RPMI7951 (cell line): Measurements from ENCODE around the gene RPL28. TPM values are rescaled to one million over a fixed set of nuclear protein-coding genes. Genes with fewer than 3 reads are reported as not detected.
A peak's percentile ranks its signal among the peaks of the same experiment; 100 is the strongest.

Source experiments
- DNase-seq: peaks from one replicate; pipeline ENCODE4 v3.0.0-alpha.2; 2012; ENCODE audit warnings: low read depth
- total RNA-seq: library from RNA; depleted of rRNA; stranded (reverse); fragments of >200 nt; shearing (Covaris generic); gene quantifications from 2 replicates; pipeline ENCODE4 v1.2.3, GENCODE V29; 2014

RPL28 gene
- total RNA-seq, 1 experiment from 2014 or later, result 492 TPM

DNA sequence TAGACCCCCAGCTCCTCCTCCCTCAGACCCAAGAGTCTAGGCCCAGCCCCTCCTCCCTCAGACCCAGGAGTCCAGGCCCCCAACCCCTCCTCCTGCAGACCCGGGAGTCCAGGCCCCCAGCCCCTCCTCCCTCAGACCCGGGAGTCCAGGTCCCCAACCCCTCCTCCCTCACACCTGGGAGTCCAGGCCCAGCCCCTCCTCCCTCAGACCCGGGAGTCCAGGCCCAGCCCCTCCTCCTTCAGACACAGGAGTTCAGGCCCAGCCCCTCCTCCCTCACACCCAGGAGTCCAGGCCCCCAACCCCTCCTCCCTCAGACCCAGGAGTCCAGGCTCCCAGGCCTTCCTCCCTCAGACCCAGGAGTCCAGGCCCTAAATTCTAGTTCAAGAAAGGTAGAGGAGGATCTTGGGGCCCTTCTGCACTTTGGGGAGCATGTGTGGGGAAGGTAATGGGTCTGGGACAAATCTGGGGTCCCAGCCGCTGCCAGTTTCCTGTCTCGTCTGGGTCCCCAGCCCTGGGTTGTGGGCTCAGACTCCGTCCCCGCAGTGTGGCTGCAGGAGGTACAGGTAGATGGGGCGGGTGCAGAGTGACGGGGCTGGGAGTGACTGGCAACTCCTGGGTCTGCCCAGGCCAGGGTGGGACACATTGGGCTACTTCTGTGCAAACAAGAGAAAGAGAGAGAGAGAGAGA is 12.3 kb upstream of the RPL28 start:
- DNase-seq, result no peak

DNA sequence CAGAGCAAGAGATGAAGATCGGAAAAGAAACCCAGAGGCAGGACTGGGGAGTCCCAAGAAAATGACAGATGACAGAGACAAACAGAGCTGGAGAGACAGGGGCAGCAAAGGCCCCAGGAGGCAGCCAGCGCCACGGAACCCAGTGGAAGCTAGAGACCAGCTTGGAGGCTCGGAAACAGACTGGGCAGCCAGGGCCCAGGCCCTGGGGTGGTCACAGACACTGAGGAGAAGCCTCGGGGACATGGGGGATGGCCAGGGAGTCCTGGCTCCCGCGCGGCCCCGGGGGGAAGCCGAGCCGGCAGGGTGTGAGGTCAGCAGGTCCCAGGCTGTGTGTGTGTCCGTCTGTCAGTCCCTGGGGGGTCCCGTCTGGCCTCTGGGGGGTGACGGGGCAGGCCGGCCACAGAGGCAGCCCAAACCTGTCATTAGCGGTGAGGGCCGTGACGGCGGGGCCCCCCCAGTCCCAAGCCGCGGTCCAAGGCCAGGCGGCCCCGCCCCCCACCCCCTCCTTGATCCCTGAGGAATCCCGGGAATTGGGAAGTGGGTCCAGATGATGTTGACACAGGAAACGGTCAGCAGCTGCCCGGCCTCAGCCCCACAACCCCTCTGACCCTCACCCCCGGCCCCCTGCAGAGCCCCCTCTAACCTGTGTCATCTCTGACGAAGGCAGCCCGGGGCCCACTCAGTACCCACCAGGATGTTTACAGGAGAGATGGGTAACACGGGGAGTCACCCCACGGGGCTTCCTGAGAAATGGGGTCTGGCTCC is 11.6 kb upstream of the RPL28 start:
- peak; percentile 58 for DNase-seq

DNA sequence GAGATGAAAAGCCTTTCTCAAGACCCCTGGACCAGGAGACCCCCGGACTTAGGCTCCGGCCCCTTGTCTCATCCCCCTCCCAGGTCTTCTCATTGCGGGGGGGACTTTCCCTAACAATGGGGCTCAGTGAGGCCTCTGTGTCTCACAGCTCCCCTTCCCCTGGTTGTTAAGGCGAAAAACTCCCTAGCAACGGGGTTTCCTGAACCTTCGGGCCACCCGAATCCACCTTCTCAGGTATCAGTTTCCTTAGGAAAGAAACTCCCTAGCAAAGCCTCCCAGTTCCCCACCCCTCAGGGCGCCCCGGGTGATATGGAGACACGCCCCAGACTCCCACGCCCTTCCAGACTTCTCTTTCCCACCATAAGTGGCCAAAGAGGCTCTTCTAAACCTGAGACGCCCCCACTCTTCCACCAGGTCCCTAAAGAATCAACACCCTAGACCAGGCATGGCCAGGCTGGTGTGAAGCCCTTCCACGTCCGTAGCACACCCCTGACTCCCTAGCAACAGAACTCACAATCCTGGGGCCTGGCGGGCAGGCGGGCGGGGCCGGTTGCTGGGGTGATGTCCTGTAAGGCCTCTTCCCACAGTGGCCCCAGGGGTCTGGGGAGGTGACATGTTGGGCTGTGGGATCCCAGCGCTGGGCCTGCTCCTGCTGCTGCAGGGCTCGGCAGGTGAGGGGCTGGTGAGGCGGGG is 9.3 kb upstream of the RPL28 start, which contains the start of gene TMEM190:
TSS of gene TMEM190 (plus strand) at position 586 of the 693 bp plus-strand sequence. CDS start at position 614, 28 bp downstream.
- DNase-seq, result no peak

DNA sequence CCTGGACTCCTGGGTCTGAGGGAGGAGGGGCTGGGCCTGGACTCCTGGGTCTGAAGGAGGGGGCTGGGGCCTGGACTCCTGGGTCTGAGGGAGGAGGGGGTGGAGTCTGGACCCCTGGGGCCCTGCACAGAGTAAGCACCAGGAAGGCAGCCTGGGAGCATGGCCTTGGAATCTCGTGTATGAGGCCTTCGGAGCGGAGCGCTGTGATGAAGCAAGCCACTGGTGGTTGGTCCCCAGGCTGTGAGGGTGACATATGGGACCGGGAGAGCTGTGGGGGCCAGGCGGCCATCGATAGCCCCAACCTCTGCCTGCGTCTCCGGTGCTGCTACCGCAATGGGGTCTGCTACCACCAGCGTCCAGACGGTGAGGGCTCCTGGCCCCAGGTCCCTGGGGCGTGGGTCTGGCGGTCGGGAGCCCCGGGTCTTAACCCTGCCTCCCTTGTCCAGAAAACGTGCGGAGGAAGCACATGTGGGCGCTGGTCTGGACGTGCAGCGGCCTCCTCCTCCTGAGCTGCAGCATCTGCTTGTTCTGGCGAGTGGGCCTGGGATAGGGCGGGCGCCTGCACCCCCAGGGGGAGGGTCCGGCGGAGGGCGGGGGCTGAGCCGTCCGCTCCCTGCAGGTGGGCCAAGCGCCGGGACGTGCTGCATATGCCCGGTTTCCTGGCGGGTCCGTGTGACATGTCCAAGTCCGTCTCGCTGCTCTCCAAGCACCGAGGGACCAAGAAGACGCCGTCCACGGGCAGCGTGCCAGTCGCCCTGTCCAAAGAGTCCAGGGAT is 8.2 kb upstream of the RPL28 start:
- no peak for DNase-seq

DNA sequence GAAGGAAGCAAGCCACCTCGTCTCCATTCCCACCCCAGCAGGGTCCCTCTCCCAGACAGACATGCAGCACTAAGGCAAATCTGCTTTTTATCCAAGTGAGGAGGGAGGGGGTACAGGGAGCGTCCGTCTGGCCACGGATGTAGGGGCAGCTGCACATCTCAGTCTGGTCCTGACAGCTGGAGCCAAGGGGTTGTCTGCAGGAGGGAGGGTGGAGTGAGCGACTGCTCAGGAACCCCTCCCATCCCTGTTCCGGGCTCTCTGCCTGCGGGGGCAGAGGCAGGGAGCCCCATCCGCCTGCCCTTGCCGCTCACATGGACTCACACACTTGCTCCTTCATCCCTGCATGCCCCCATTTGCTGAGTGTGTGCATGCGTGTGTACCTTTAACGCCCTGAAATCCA is 6.6 kb upstream of the RPL28 start:
- DNase-seq, result no peak

DNA sequence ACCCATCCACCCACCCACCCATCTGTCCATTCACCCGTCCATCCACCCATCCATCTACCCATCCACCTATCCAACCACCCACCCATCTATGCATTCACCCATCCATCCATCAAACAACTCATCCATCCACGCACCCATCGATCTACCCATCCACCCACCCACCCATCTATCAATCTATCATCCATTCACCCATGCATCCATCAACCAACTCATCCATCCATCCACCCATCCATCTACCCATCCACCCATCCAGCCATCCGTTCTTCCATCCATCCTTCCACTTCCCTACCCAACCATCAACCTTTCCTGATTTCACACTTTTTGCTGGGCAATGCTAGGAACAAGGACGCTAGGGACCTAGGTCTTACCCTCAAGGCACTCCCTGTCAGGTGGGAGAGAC is 3.7 kb upstream of the RPL28 start:
- no peak for DNase-seq

DNA sequence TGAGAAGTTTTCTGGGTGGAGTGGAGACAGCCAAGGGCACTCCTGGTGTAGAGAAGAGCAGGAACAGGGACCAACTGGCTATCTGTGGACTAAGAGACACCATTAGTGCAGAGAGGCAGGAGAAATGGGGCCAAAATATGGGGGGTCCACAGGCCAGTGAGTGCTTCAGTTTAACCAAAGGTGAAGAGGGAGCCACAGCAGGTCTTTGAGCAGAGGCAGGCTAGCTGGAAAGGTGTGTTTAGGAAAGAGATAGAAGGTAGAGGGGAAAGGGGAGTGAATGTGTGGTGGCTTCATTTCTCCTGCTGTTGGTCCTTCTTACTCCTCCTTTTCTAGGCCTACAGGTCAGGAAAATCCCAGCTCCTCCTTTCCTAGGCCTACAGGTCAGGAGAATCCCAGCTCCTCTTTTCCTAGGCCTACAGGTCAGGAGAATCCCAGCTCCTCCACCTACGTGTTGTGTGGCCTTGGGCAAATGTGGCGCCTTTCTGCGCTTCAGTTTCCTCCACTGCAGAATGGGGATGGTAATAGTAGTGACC is 3.1 kb upstream of the RPL28 start:
- DNase-seq, result no peak

DNA sequence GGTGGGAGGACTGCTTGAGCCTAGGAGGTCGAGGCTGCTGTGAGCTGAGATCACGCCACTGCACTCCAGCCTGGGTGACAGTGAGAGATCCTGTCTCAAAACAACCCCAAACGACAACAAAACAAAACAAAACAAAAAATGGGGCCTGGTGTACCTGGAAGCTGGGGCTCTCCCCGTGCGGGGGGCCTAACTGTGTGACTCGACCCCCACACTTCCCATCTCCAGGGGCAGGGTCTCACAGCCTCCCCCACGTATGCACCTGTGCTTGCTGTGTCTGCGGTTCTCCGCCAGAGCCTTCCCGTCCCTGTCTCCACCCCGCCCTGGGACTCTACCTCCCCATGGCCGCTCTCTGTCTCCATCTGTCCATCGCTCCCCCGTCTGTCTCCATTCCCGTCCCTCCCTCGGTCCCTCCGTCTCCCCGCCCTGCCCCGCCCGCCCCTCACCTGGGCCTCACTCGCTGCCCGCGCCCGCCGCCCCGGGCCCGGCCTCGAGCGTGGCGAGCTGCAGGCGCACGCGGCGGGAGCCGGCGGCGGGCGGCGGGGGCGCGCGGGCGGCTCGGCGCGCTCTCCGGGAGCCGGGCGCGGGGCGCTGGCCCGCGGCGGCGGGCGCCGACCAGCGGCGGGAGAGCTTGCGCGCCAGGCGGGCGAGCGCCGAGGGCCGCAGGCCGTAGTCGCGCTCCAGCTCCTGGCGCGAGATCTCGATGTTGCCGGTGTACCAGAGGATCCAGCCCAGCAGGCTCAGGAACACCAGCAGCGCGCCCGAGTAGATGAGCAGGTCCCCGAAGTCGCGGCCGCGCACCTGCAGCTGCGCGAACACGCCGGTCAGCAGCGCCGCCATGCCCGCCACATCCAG is 2.2 kb upstream of the RPL28 start:
- peak; percentile 69 for DNase-seq

DNA sequence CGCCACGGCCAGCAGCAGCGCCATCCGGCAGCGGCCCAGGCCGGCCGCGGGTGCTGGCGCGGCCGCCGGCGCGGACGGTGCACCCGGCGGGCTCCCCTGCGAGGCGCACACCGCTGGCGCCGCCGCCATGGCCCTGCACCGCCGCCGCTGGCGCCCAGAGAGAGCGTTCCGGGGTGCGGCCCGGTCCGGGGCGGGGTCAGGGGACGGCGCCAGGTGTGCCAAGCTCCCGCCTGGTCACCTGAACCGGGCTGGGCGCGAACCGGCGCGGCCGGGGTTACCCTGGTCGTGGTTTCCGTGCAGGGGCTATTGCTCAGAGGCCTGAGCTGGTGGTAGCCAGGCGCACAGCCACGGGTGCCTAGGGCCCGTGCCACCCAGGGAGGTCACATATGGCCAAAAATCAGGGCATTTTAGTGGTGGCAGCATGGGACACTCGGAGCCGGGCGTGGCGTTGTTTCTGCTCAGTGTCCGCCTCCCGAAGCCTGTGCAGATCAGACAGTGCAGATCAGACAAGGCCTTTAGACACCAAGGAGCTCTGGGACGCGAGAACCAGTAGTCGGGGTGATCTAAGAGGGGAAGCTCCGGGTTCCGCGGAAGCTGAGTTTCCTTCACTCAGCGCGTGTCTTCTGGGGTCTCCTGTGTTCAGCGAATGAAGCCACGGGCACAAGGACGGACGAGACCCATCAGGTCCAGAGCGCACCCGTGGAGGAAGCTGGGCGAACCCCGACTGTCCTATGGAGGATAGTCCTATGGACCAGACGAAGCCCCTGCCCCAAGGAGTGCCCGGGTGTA is 1.4 kb upstream of the RPL28 start, which contains the start of gene TMEM238:
TSS of gene TMEM238 (minus strand) at position 162 of the 789 bp plus-strand sequence. CDS start at position 129, 33 bp downstream.
- no peak for DNase-seq

DNA sequence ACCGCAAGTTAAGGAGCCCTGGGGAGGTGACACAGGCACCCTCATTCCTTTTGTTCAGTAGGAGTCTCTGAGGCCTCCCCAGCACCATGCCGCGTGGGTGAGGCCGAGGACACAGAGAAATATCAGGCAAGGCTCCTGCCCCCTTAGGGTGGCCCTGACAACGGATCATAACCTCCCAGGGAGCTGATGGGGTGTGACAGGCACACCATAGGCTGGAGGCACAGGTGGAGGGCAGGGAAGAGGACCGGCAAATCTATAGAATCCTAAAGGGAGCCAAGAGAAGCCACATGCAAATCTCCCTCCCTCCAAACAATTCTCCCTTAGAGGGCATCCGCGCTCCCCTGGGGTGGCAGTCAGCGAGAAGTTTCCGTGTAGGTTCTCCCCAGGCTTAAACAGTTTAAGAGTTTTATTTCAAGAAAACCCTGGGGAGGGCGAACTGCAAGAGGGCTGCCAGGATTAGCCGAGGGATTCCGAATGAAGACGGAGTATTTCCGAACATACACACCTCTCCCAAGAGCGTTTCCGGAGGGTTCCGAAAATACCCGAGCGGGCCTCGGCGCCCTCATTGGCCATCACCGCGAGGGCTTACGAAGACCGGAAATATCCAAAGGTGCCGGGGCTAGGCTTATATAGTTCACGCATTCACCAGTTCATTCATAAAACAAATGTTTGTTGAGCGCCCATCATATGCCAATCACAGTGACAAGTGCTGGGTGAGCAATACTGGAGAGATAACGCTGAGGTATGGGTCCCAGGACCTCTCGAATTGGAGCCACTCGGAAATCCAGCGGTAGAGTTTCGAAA is 610 bp upstream of the RPL28 start:
- DNase-seq, result peak; percentile 94

DNA sequence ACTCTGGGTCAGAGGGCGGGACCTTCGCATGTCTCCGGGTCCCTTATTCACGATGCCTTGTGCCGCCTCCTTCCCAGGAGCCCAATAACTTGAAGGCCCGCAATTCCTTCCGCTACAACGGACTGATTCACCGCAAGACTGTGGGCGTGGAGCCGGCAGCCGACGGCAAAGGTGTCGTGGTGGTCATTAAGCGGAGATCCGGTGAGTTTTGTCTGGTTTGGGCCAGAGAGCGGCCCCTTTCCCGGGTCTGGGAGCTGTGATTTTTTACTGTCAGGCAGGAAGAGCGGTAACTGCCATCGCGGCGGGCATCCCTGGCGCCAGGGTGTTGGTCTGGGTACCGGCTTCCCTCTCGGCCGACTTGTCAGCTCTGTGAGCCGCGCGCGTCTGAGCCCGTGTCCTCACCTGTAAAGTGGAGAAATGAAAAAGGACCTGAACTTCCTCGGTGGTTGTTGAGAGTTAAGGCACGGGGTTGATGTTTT is 800 bp downstream of the RPL28 start:
- no peak for DNase-seq

DNA sequence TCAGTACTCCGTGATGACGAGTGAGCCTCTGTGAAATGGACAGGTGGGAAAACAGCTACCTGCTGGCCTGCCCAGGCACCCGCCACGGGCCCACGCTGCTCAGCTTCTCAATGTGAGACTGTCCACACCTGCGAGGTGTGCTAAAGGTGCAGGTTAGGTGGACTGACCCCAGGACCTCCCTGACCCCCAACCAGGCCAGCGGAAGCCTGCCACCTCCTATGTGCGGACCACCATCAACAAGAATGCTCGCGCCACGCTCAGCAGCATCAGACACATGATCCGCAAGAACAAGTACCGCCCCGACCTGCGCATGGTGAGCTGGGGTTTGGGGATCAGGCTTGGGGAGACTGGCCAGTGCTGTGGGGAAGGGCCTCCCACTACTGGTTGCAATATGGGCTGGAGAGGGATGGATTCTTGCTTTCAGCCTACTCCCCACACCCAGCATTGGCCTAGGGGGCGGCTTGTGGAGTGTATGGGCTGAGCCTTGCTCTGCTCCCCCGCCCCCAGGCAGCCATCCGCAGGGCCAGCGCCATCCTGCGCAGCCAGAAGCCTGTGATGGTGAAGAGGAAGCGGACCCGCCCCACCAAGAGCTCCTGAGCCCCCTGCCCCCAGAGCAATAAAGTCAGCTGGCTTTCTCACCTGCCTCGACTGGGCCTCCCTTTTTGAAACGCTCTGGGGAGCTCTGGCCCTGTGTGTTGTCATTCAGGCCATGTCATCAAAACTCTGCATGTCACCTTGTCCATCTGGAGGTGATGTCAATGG is 2.2 kb downstream of the RPL28 start:
- no peak for DNase-seq

DNA sequence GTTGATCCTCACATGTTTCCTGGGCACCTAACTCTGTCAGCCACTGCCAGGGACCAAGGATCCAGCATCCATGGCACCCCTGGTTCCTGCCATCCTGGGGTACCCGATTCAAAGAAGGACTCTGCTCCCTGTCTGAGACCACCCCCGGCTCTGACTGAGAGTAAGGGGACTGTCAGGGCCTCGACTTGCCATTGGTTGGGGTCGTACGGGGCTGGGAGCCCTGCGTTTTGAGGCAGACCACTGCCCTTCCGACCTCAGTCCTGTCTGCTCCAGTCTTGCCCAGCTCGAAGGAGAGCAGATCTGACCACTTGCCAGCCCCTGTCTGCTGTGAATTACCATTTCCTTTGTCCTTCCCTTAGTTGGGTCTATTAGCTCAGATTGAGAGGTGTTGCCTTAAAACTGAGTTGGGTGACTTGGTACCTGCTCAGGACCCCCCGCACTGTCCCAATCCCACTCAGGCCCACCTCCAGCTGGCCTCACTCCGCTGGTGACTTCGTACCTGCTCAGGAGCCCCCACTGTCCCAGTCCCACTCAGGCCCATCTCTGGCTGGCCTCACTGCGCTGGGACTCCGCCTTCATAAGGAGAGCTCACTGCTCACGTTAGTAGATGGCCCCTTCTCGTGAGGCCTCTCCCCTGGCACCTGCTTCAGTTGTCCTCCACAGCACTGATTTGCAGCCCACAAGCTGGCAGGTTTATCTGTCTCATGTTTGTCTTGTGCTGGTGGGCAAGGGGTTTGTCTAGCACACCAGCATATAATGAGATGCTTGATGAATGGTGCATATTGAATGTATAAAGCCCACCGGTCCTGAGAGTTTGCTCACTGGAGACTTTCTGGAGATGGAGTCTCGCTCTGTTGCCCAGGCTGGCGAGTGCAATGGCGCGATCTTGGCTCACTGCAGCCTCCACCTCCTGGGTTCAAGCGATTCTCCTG is 3.9 kb downstream of the RPL28 start:
- no peak for DNase-seq

DNA sequence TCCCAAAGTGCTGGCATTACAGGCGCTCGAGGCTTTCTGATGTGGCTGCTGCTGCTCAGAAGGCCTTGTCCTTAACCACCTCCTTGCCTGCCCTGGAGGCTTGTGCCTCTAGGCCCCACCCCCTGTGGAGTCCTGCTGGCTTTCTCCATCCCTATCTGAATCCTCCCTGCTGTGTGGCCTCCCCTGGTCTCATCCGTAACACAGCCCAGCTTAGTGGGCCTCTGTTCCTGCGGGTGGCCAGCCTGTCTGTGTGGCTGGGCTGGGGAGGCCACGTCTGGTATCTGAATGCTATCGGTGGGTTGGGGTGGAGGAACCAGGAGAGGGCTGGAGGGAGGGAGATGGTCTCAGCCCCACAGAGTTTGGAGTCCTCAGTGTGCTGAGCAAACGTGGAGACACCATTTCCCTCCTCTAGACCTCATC is 4.7 kb downstream of the RPL28 start:
- DNase-seq, result no peak

DNA sequence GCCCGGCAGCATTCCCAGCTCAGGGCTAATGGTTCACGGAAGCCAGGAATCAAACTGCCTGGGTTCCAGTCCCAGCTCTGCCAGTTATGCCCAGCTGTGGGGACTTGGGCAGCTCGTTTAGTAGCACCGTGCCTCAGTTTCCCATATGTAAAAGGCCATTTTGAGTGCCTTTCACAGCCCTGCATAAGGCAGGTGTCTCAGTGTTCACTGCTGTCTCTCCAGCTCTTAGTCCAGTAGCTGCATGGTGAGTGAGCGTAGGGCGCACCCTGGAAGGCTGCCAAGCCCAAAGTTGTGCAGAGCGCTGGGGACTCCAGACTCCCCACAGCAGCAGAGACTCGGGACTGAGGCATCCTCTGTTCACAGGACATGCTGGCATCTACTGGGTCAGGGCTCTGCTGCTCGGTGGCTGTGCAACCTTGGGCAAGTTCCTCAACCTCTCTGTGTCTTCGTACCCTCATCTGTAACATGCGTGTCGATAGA is 5.5 kb downstream of the RPL28 start:
- no peak for DNase-seq
